Activated naive CD4-positive, alpha-beta T cell treated with anti-CD3 and anti-CD28 coated beads, Interleukin-2, amount 50 U/mL, for 72 hours (primary cell): ENCODE data around the gene HTN1. TPM values are rescaled to one million over a fixed set of nuclear protein-coding genes. Genes with fewer than 3 reads are reported as not detected.

Experiments
- total RNA-seq, 2 donors: library from RNA; stranded (reverse); gene quantifications; one replicate each; pipeline ENCODE4 v1.2.3, GENCODE V29; 2022

Gene HTN1
- total RNA-seq, 2 donors from 2014 or later: not detected

Other genes with a start within 250 kb of the HTN1 start
- gene SULT1E1, start 190.3 kb upstream of the HTN1 start, total RNA-seq: not detected
- gene CSN1S1, start 119.4 kb upstream of the HTN1 start, total RNA-seq: not detected
- not detected for gene CSN2, start 84.7 kb upstream of the HTN1 start, total RNA-seq
- gene STATH, start 54.5 kb upstream of the HTN1 start, total RNA-seq: not detected
- gene HTN3, start 22.0 kb upstream of the HTN1 start, total RNA-seq: not detected
- gene PRR27, start 103.8 kb downstream of the HTN1 start, total RNA-seq: not detected
- not detected for gene ODAM, start 145.3 kb downstream of the HTN1 start, total RNA-seq
- not detected for gene FDCSP, start 175.7 kb downstream of the HTN1 start, total RNA-seq
- gene CSN3, start 192.2 kb downstream of the HTN1 start, total RNA-seq: not detected